Esophagus muscularis mucosa (tissue), 4 donors: ENCODE measurements around the gene UNC5CL. TPM values are rescaled to one million over a fixed set of nuclear protein-coding genes. Genes with fewer than 3 reads are reported as not detected.

Experiments used
- DNase-seq: peaks from one replicate; pipeline ENCODE4 v3.0.0-alpha.2; 2017; ENCODE audit errors: extremely low spot score
- H3K27ac ChIP-seq, 4 donors: fragments of 200-600 bp; sonication (generic); replicated peaks in 1 of 4; 1 replicate in 3 of 4; 2 replicates in 1 of 4; pipeline ENCODE4 v1.5.1; 2016 to 2019; ENCODE audit warnings: mild to moderate bottlenecking in 1 of 4
- H3K27me3 ChIP-seq, 4 donors: fragments of 200-600 bp; sonication (generic); one replicate each; pipeline versions ENCODE4 v1.5.1 to v1.6.0; 2016 to 2019
- H3K36me3 ChIP-seq, 4 donors: fragments of 200-600 bp; sonication (generic); one replicate each; pipeline ENCODE4 v1.5.1; 2016 to 2019
- H3K4me1 ChIP-seq, 4 donors: fragments of 200-600 bp; sonication (generic); one replicate each; pipeline ENCODE4 v1.5.1; 2016 to 2019
- H3K4me3 ChIP-seq, 4 donors: fragments of 200-600 bp; sonication (generic); 1 replicate in 2 of 4; 2 replicates in 2 of 4; pipeline ENCODE4 v1.5.1; 2016 to 2019; ENCODE audit warnings: mild to moderate bottlenecking in 4 of 4, moderate library complexity in 1 of 4
- H3K9me3 ChIP-seq, 4 donors: fragments of 200-600 bp; sonication (generic); 1 replicate in 3 of 4; 2 replicates in 1 of 4; pipeline ENCODE4 v1.5.1; 2016 to 2019
- EP300 ChIP-seq: sonication (generic); formaldehyde crosslinking; IDR thresholded peaks from one replicate; pipeline ENCODE4 v1.6.1; 2017; ENCODE audit warnings: antibody characterized with exemption
- POLR2A ChIP-seq: fragments of 450-650 bp; IDR thresholded peaks from one replicate; pipeline ENCODE4 v1.6.1; 2017; ENCODE audit warnings: antibody characterized with exemption, moderate library complexity, mild to moderate bottlenecking, low read depth
- POLR2AphosphoS5 ChIP-seq, 2 donors: sonication (generic); formaldehyde crosslinking; IDR thresholded peaks; one replicate each; pipeline ENCODE4 v1.6.1; 2017; ENCODE audit warnings: antibody characterized with exemption in 2 of 2
- WGBS: methylation state at CpG from one replicate; pipeline ENCODE4 v1.1.5; 2018; 5-methylcytosine and 5-hydroxymethylcytosine counted together
- intact Hi-C: fragments of 100-400 bp; cut with DNase I; formaldehyde crosslinking; loops from one replicate; pipeline ENCODE4 v1.15.1; 2023
- total RNA-seq, 4 donors: library from RNA; depleted of rRNA; stranded (reverse); fragments of >200 nt; gene quantifications; one replicate each; pipeline versions ENCODE4 v1.1.0 to v1.2.1, GENCODE V29; 2016
- TF ChIP-seq, protein P1 (sequence below), 3 experiments: fragments of 200-600 bp in 2 of 3; fragments of 450-650 bp in 1 of 3; sonication (generic) in 2 of 3; IDR thresholded peaks; one replicate each; pipeline ENCODE4 v1.5.1; 2017 to 2019; ENCODE audit warnings: antibody characterized with exemption in 3 of 3, mild to moderate bottlenecking in 2 of 3, moderate library complexity in 1 of 3

UNC5CL gene
- total RNA-seq, 4 donors from 2014 or later: 0.33 to 0.83 (median 0.60) TPM

DNA sequence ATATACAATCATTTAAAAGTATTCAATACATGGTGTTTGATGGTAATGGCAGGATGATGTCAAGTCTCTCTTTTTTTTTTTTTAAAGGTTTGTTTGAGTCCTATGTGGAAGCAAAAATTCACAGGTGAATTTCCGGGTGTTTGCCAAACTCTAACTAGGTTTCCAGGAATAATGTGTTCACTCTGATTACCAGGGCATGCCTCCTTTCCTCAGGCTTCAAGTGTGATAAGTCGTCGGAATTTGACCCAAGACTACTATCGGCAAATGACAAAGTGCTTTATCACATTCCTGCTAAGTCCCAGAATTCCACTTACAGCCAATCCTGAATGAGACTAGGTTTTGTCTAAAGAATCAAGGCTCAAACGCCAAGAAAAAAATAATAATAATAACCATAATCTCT, 25.8 kb upstream of the UNC5CL start:
- Histone ChIP-seq H3K27me3 (no peaks in the 10 kb centered on the region), H3K4me1 (peaks cover 18 to 41% (median 23%) of the 10 kb centered on the region in 4 donors), H3K27ac (peak overlapping the region in 1 of 4 donors; percentile 54), H3K4me3 (no peak overlapping the region), H3K36me3 (peaks cover 0 to 72% (median 44%) of the 10 kb centered on the region in 4 donors), H3K9me3 (no peaks in the 10 kb centered on the region)
- 88% methylated on average over 5 of the region's 5 CpGs for WGBS
- intact Hi-C loops: loop anchor here (5.0 kb wide), 1 partner anchor 38 kb away; no protein-coding TSS in a partner anchor
- no peak for DNase-seq
- TF ChIP-seq POLR2A (no peak), POLR2AphosphoS5 (IDR thresholded peaks at IDR 0.05) (no peak), EP300 (no peak)
- TF ChIP-seq, protein P1, sequence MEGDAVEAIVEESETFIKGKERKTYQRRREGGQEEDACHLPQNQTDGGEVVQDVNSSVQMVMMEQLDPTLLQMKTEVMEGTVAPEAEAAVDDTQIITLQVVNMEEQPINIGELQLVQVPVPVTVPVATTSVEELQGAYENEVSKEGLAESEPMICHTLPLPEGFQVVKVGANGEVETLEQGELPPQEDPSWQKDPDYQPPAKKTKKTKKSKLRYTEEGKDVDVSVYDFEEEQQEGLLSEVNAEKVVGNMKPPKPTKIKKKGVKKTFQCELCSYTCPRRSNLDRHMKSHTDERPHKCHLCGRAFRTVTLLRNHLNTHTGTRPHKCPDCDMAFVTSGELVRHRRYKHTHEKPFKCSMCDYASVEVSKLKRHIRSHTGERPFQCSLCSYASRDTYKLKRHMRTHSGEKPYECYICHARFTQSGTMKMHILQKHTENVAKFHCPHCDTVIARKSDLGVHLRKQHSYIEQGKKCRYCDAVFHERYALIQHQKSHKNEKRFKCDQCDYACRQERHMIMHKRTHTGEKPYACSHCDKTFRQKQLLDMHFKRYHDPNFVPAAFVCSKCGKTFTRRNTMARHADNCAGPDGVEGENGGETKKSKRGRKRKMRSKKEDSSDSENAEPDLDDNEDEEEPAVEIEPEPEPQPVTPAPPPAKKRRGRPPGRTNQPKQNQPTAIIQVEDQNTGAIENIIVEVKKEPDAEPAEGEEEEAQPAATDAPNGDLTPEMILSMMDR (IDR thresholded peaks at IDR 0.05): no peak

DNA sequence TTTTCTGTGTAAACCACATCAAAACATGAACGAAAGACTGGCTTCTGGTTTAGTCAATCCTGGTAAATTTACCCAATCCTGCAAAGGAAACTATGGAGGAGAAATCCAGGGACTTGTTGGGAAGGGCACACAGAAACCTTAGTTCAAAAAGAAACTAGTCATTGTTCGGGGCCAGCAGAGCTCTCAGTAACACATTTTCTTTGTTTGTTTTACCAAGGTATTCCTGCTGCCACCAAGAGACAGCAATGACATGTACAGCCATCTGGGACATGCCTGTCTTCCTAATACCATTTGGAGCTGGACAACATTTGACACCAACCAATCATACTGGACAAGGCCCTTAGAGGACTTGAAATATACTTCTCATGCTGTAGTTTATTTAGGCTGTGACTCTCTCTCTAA, 24.9 kb upstream of the UNC5CL start:
- H3K36me3 ChIP-seq: peaks cover 0 to 68% (median 36%) of the 10 kb centered on the region in 4 donors
- intact Hi-C loops: no loop called here

DNA sequence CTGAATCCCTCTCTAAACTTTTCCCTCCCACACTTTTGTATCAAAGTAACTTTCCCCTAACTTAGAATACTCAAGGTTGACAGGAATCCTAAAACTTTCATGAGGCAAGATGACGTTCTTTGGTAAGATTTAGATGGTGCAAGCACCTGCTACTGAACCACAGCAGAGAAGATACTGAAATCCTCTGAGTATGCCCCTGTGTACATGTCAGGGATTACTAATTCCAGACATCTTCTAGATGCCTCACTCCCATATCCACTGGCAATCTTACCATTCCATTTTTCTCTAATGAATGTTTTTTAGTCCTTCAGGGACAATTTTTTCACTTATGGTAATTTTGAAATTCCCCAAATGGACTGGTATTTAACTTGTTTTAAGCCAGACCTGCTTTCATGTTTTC, 23.0 kb upstream of the UNC5CL start:
- no peak overlapping the region for H3K4me3 ChIP-seq
- H3K27me3 ChIP-seq: no peaks in the 10 kb centered on the region
- WGBS: 56% methylated on average over 1 of the region's 1 CpG
- H3K27ac ChIP-seq: no peak overlapping the region
- H3K9me3 ChIP-seq: no peaks in the 10 kb centered on the region
- DNase-seq: no peak
- H3K4me1 ChIP-seq: peaks cover 33 to 63% (median 41%) of the 10 kb centered on the region in 4 donors
- TF ChIP-seq POLR2A: no peak
- TF ChIP-seq, protein P1 (IDR thresholded peaks at IDR 0.05): no peak
- TF ChIP-seq EP300: no peak
- no peak for TF ChIP-seq POLR2AphosphoS5 (IDR thresholded peaks at IDR 0.05)
- H3K36me3 ChIP-seq: peaks cover 0 to 64% (median 27%) of the 10 kb centered on the region in 4 donors
- intact Hi-C loops: no loop called here

More for the DNA sequence above, 24.9 kb upstream of the UNC5CL start:
- Histone ChIP-seq H3K4me1 (peaks cover 28 to 50% (median 31%) of the 10 kb centered on the region in 4 donors), H3K27ac (peak overlapping the region in 2 of 4 donors; percentile 42 to 54), H3K4me3 (no peak overlapping the region), H3K9me3 (no peaks in the 10 kb centered on the region), H3K27me3 (no peaks in the 10 kb centered on the region)
- TF ChIP-seq EP300 (no peak), POLR2A (no peak), POLR2AphosphoS5 (IDR thresholded peaks at IDR 0.05) (no peak)
- TF ChIP-seq, protein P1 (IDR thresholded peaks at IDR 0.05): no peak
- no peak for DNase-seq
- whole genome bisulfite sequencing: 63% methylated on average over 2 of the region's 2 CpGs

DNA sequence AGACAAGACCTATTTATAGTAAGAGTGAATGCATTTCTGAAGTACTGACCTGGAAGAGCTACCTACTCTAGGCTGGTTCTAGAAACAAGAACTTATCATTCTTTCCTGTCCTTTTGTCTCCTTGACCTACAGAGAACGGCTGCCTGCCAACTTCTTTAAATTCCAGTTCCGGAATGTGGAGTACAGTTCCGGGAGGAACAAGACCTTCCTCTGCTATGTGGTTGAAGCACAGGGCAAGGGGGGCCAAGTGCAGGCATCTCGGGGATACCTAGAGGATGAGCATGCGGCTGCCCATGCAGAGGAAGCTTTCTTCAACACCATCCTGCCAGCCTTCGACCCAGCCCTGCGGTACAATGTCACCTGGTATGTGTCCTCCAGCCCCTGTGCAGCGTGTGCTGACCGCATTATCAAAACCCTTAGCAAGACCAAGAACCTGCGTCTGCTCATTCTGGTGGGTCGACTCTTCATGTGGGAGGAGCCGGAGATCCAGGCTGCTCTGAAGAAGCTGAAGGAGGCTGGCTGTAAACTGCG, 22.2 kb upstream of the UNC5CL start:
- Histone ChIP-seq H3K4me3 (no peak overlapping the region), H3K9me3 (no peaks in the 10 kb centered on the region), H3K27me3 (no peaks in the 10 kb centered on the region), H3K36me3 (peaks cover 0 to 62% (median 26%) of the 10 kb centered on the region in 4 donors), H3K4me1 (peaks cover 33 to 64% (median 46%) of the 10 kb centered on the region in 4 donors), H3K27ac (no peak overlapping the region)
- TF ChIP-seq, protein P1 (IDR thresholded peaks at IDR 0.05): no peak
- TF ChIP-seq EP300 (no peak), POLR2A (no peak), POLR2AphosphoS5 (IDR thresholded peaks at IDR 0.05) (no peak)
- intact Hi-C loops: no loop called here
- DNase-seq: no peak
- WGBS: 83% methylated on average over 13 of the region's 13 CpGs

DNA sequence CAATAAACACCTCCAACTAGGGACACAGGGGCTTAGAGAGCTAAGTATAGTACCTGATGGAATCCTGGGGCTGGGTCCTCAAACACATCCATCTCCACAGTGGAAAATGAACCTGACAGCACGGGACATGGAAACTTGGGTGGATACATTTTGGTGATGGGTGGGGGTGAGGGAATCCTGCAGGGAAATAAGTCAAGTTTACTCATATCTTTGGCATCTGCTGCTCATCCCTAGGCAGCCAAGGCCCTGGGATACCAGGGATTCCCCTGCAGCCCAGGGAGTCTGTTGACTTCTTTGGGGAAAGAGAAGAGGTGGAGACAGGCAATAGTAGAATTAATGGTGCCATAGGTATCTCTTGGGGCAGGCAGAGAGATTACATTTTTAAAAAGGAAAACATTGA, 20.5 kb upstream of the UNC5CL start:
- H3K27ac ChIP-seq: peak overlapping the region in 3 of 4 donors; percentile 50 to 65 (median 60)
- peaks cover 0 to 45% (median 16%) of the 10 kb centered on the region in 4 donors for H3K36me3 ChIP-seq
- WGBS: 27% methylated on average over 1 of the region's 1 CpG
- DNase-seq: peak; percentile 87
- H3K4me1 ChIP-seq: peaks cover 32 to 81% (median 62%) of the 10 kb centered on the region in 4 donors
- intact Hi-C loops: no loop called here
- H3K27me3 ChIP-seq: no peaks in the 10 kb centered on the region
- TF ChIP-seq POLR2A (no peak), POLR2AphosphoS5 (IDR thresholded peaks at IDR 0.05) (peak in 1 of 2 donors; percentile 24)
- H3K9me3 ChIP-seq: no peaks in the 10 kb centered on the region
- H3K4me3 ChIP-seq: no peak overlapping the region
